Panc1 (cell line): ENCODE results near the gene SOBP. TPM values are rescaled to one million over a fixed set of nuclear protein-coding genes. Genes with fewer than 3 reads are reported as not detected.

ENCODE experiments used
- ATAC-seq: fragments of 200-7000 bp; cut with Tn5 transposase; 2 replicates; pipeline ENCODE4 v1.9.1; 2020; ENCODE audit warnings: mild to moderate bottlenecking, moderate library complexity
- BruUV-seq: library from RNA; stranded (reverse); fragments of 400-500 nt; replicated peaks from 2 replicates; lab custom pipeline; 2021; lab: Mats Ljungman, UMichigan
- CTCF ChIA-PET: fragments of 300-600 bp; sonication (Branson Sonifier 250); formaldehyde crosslinking; loops from one replicate; lab custom pipeline; 2022; ENCODE audit warnings: antibody characterized with exemption; lab: Charles Lee
- POLR2A ChIA-PET: fragments of 300-600 bp; sonication (Branson Sonifier 250); formaldehyde crosslinking; loops from one replicate; lab custom pipeline; 2022; ENCODE audit warnings: antibody characterized with exemption; lab: Charles Lee
- DNase-seq: peaks from one replicate; pipeline ENCODE4 v3.0.0-alpha.2; 2010; ENCODE audit warnings: low read depth, low spot score
- H3K27ac ChIP-seq: 2 replicates; pipeline ENCODE4 v1.5.1; 2011; ENCODE audit warnings: mild to moderate bottlenecking, low read length, inconsistent platforms
- H3K27me3 ChIP-seq: fragments of 200-500 bp; sonication (Bioruptor generic); 2 replicates; pipeline ENCODE4 v1.6.0; 2014; ENCODE audit warnings: low read length, inconsistent platforms; ENCODE audit not compliant: control insufficient read depth, insufficient read depth
- H3K36me3 ChIP-seq: fragments of 200-500 bp; sonication (Bioruptor generic); 2 replicates; pipeline ENCODE4 v1.5.1; 2014; ENCODE audit warnings: inconsistent platforms, mild to moderate bottlenecking, low read length, moderate library complexity; ENCODE audit not compliant: control insufficient read depth, insufficient read depth
- H3K4me1 ChIP-seq: 2 replicates; pipeline ENCODE4 v1.5.1; 2011; ENCODE audit warnings: inconsistent platforms, mild to moderate bottlenecking, low read length, moderate library complexity; ENCODE audit not compliant: control insufficient read depth, insufficient read depth
- H3K4me3 ChIP-seq, 2 experiments: 2 replicates each; pipeline ENCODE4 v1.5.1; 2011 to 2012; ENCODE audit warnings: low read depth in 2 of 2, low read length in 2 of 2, mild to moderate bottlenecking in 2 of 2, inconsistent platforms in 1 of 2, moderate library complexity in 1 of 2
- H3K9me3 ChIP-seq: fragments of 200-500 bp; sonication (Bioruptor generic); 2 replicates; pipeline ENCODE4 v1.5.1; 2014; ENCODE audit warnings: low read depth, mild to moderate bottlenecking, inconsistent platforms, low read length, moderate library complexity; ENCODE audit not compliant: control insufficient read depth, insufficient read depth
- CTCF ChIP-seq: fragments of 450-650 bp; IDR thresholded peaks from 2 replicates; pipeline ENCODE4 v1.5.1; 2017; ENCODE audit warnings: mild to moderate bottlenecking
- POLR2AphosphoS5 ChIP-seq: IDR thresholded peaks from 2 replicates; pipeline ENCODE4 v1.6.1; 2012; ENCODE audit warnings: mild to moderate bottlenecking, low read depth, low read length, moderate library complexity
- REST ChIP-seq, 2 experiments: IDR thresholded peaks; 2 replicates each; pipeline ENCODE4 v1.6.1; 2011 to 2012; ENCODE audit warnings: low read depth in 2 of 2, control low read depth in 1 of 2, low read length in 1 of 2, mild to moderate bottlenecking in 1 of 2, moderate library complexity in 1 of 2; ENCODE audit not compliant: insufficient read depth in 1 of 2
- SIN3A ChIP-seq: IDR thresholded peaks from 2 replicates; pipeline ENCODE4 v1.6.1; 2012; ENCODE audit warnings: low read depth, mild to moderate bottlenecking, low read length, moderate library complexity, borderline replicate concordance; ENCODE audit not compliant: insufficient read depth
- TCF7L2 ChIP-seq: IDR thresholded peaks from 2 replicates; pipeline ENCODE4 v1.6.1; 2011; ENCODE audit warnings: mild to moderate bottlenecking, low read depth, low read length, inconsistent platforms
- in situ Hi-C: cut with HindIII; loops from 2 replicates; pipeline ENCODE4 v1.10.0; 2016; ENCODE audit warnings: low sequenced_read_pairs, low pct_unique_long_range_greater_than_20kb
- intact Hi-C: fragments of 100-400 bp; cut with micrococcal nuclease; formaldehyde crosslinking; loops from one replicate; pipeline ENCODE4 v1.10.0; 2022; ENCODE audit not compliant: unreplicated experiment
- total RNA-seq: library from RNA; stranded (reverse); gene quantifications from one replicate; pipeline ENCODE4 v1.2.1, GENCODE V29; 2021; ENCODE audit not compliant: unreplicated experiment

SOBP gene
- total RNA-seq, 1 experiment from 2014 or later, result 9.0 TPM

GRCh38 chr6:107533415-107534059 lies 43.6 kb downstream of the SOBP start:
- no peaks in the 10 kb centered on the region for H3K9me3 ChIP-seq
- no peak overlapping the region for H3K4me3 ChIP-seq
- no peaks in the 10 kb centered on the region for H3K4me1 ChIP-seq
- H3K27me3 ChIP-seq, result no peaks in the 10 kb centered on the region
- H3K27ac ChIP-seq, result no peak overlapping the region
- in situ Hi-C loops (no loop called here), intact Hi-C loops (no loop called here)
- BruUV-seq, result no TSS peak
- no peaks in the 10 kb centered on the region for H3K36me3 ChIP-seq
- DNase-seq, result no peak
- ChIA-PET POLR2A (no interaction called here), CTCF (interaction anchor here (0.7 kb wide), 1 partner anchor 256 kb away, joined by 6 read pairs; no protein-coding TSS in a partner anchor)
- TF ChIP-seq REST (IDR thresholded peaks at IDR 0.05; ENCODE audit: insufficient read depth in 1 of 2, low read depth in 2 of 2, low read length in 1 of 2), result no peak
- no peak for TF ChIP-seq POLR2AphosphoS5
- no peak for TF ChIP-seq CTCF
- no peak for TF ChIP-seq SIN3A
- TF ChIP-seq TCF7L2, result no peak
- no peak for ATAC-seq

- ATAC-seq, result no peak
- no peak for TF ChIP-seq POLR2AphosphoS5
- no peak for TF ChIP-seq SIN3A
- no peak for TF ChIP-seq TCF7L2
- no peak for TF ChIP-seq REST (IDR thresholded peaks at IDR 0.05; ENCODE audit: insufficient read depth in 1 of 2, low read depth in 2 of 2, low read length in 1 of 2)
- TF ChIP-seq CTCF, result no peak
- Histone ChIP-seq H3K36me3 (no peaks in the 10 kb centered on the region), H3K27me3 (no peaks in the 10 kb centered on the region), H3K9me3 (no peaks in the 10 kb centered on the region), H3K4me1 (peaks cover 2% of the 10 kb centered on the region; the same call in 1 of the 2 replicates), H3K27ac (no peak overlapping the region), H3K4me3 (no peak overlapping the region)
- in situ Hi-C loops, result no loop called here
- ChIA-PET POLR2A (no interaction called here), CTCF (no interaction called here)
- no peak for DNase-seq
- intact Hi-C loops, result no loop called here
- no TSS peak for BruUV-seq
Measured at GRCh38 chr6:107534571-107535141, 44.7 kb downstream of the SOBP start.
